HG03139 (cell line): ENCODE measurements around the gene IL6R.

Experiments
- ATAC-seq: cut with Tn5 transposase; IDR thresholded peaks from one replicate; pipeline ENCODE4 v1.9.1; 2021; ENCODE audit not compliant: unreplicated experiment

IL6R gene

DNA sequence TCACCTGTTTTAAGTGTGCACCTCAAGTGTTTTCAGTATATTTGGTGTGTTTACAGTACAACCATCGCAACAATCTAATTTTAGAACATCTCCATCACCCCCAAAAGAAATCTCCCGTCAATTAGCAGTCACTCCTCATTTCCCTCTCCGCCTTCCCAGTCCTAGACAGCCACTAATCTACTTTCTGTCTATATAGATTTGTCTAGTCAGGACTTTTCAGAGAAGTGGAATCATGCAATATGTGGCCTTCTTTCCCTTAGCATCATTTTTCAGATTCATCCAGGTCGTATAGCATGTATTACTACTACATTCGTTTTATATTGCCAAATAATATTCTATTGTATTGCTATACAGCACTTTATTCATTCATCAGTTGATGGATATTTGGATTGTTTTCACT is 98.8 kb downstream of the IL6R start:
- ATAC-seq: no peak

DNA sequence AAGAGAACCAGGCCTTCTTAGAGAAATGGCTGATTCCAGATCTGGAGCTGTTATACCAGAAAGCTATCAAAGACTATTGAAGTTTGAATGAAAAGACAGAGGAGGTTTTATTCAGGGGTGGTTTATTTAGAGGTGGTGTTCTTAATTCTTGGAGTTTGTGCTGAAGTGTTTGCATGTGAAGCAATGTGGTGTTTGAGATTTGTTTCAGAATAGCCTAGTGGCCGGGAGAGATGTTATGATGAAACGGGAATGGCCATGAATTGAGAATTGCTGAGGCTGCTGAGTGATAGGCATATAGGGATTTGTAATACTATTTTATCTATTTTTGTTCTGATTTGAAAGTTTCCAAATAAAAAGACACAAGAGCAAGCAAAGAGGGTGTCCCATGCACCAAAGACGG is 107.6 kb downstream of the IL6R start:
- no peak for ATAC-seq

DNA sequence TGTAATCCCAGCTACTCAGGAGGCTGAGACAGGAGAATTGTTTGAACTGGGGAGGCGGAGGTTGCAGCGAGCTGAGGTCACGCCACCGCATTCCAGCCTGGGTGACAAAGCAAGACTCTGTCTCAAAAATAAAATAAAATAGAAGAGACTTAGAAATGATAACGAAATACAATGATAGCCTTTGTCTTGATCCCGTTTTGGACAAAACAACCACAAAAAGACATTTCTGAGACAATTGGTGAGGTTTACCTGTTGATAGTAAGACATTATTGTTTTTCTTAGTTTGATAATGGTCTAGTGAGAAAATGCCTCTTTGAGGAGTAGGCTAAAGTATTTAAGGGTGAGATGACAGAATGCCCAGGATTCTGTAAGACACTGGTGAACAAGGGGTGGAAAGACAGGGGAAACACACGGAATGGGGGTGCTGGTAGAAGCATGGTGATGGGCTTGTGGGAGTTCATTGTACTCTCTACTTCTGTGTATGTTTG is 109.0 kb downstream of the IL6R start:
- no peak for ATAC-seq

DNA sequence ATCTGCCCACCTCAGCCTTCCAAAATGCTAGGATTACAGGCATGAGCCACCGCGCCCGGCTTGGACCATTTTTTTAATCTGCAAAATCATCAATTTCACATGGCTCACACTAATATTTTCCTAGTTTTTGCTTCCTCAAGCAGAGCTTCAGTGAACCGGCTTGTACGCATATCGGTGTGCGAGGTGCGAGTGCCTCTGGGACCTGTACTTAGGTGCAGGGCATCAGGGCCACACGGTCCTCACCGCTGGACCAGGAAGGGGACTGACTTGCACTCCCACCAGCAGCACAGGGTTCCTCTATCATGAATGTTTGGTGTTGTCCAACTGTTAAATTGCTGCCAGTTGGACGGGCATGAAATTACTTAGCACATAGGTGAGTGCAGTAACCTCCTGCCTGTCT is 112.5 kb downstream of the IL6R start:
- ATAC-seq: no peak
